ENCODE data around the gene SLC46A3.

The SLC46A3 gene

GRCh38 chr13:28678809-28679208, 40.0 kb downstream of the SLC46A3 start:
- no peak for ATAC-seq
- TF ChIP-seq RARB (CRISPR knock-in tag; IDR thresholded peaks at IDR 0.05) (no peak), POU6F1 (CRISPR knock-in tag; IDR thresholded peaks at IDR 0.05; ENCODE audit: borderline replicate concordance, low read depth) (no peak), ISL1 (CRISPR knock-in tag; IDR thresholded peaks at IDR 0.05) (no peak), ZFP30 (CRISPR knock-in tag; IDR thresholded peaks at IDR 0.05) (no peak), SNAI2 (CRISPR knock-in tag; IDR thresholded peaks at IDR 0.05) (no peak), ZC3H10 (CRISPR knock-in tag; IDR thresholded peaks at IDR 0.05) (no peak), ARNTL (CRISPR knock-in tag; IDR thresholded peaks at IDR 0.05; ENCODE audit: borderline replicate concordance, low read depth) (no peak), TCF4 (CRISPR knock-in tag; IDR thresholded peaks at IDR 0.05; ENCODE audit: borderline replicate concordance) (no peak), ZFP3 (CRISPR knock-in tag; IDR thresholded peaks at IDR 0.05) (no peak), CREB5 (CRISPR knock-in tag; IDR thresholded peaks at IDR 0.05; ENCODE audit: low read depth) (no peak), TSHZ2 (CRISPR knock-in tag; IDR thresholded peaks at IDR 0.05) (no peak), CSRNP3 (CRISPR knock-in tag; IDR thresholded peaks at IDR 0.05) (no peak), CSDC2 (CRISPR knock-in tag; IDR thresholded peaks at IDR 0.05) (no peak), ZNF565 (CRISPR knock-in tag; conservative IDR thresholded peaks at IDR 0.05; ENCODE audit: low read depth) (no peak), BACH2 (CRISPR knock-in tag; IDR thresholded peaks at IDR 0.05; ENCODE audit: borderline replicate concordance) (no peak), ESRRG (CRISPR knock-in tag; IDR thresholded peaks at IDR 0.05) (no peak), PATZ1 (CRISPR knock-in tag; IDR thresholded peaks at IDR 0.05; ENCODE audit: borderline replicate concordance) (no peak)

GRCh38 chr13:28671126-28671792, 47.5 kb downstream of the SLC46A3 start:
- ATAC-seq: no peak
- TF ChIP-seq ESRRG (CRISPR knock-in tag; IDR thresholded peaks at IDR 0.05) (no peak), PPARA (CRISPR knock-in tag; IDR thresholded peaks at IDR 0.05; ENCODE audit: borderline replicate concordance) (no peak), PATZ1 (CRISPR knock-in tag; IDR thresholded peaks at IDR 0.05; ENCODE audit: borderline replicate concordance) (no peak), TCF4 (CRISPR knock-in tag; IDR thresholded peaks at IDR 0.05; ENCODE audit: borderline replicate concordance) (no peak), CSDC2 (CRISPR knock-in tag; IDR thresholded peaks at IDR 0.05) (no peak), ISL1 (CRISPR knock-in tag; IDR thresholded peaks at IDR 0.05) (no peak), ZNF8 (CRISPR knock-in tag; IDR thresholded peaks at IDR 0.05) (no peak), GLIS3 (CRISPR knock-in tag; IDR thresholded peaks at IDR 0.05) (no peak), TOX (CRISPR knock-in tag; IDR thresholded peaks at IDR 0.05; ENCODE audit: borderline replicate concordance) (no peak), CSRNP3 (CRISPR knock-in tag; IDR thresholded peaks at IDR 0.05) (no peak), ZFP30 (CRISPR knock-in tag; IDR thresholded peaks at IDR 0.05) (no peak), ARNTL (CRISPR knock-in tag; IDR thresholded peaks at IDR 0.05; ENCODE audit: borderline replicate concordance, low read depth) (no peak), BACH2 (CRISPR knock-in tag; IDR thresholded peaks at IDR 0.05; ENCODE audit: borderline replicate concordance) (no peak)

Measured in SK-N-SH treated with all-trans-retinoic acid at 6 μM for 48 hours (cell line).